Common myeloid progenitor, CD34-positive (primary cell): Measurements from ENCODE around the gene MARK3.

Experiments used
- CTCF ChIA-PET: fragments of 350-600 bp; sonication (Branson Sonifier 250); formaldehyde crosslinking; loops from one replicate; lab custom pipeline; 2021; ENCODE audit warnings: antibody characterized with exemption; lab: Charles Lee
- POLR2A ChIA-PET: fragments of 350-600 bp; sonication (Branson Sonifier 250); formaldehyde crosslinking; loops from one replicate; lab custom pipeline; 2021; ENCODE audit warnings: antibody characterized with exemption; lab: Charles Lee
- DNase-seq, 3 donors: peaks; one replicate each; pipeline versions ENCODE4 v3.0.0 to v3.0.0-alpha.2; 2013
- H3K27ac ChIP-seq, 2 experiments: 1 replicate in 1 of 2; 2 replicates in 1 of 2; pipeline ENCODE4 v1.7.0; 2013; ENCODE audit warnings: inconsistent platforms in 2 of 2, low read length in 2 of 2, mild to moderate bottlenecking in 2 of 2, low read depth in 1 of 2, moderate library complexity in 1 of 2; ENCODE audit not compliant: severe bottlenecking in 2 of 2, insufficient read depth in 1 of 2, poor library complexity in 1 of 2
- H3K27me3 ChIP-seq, 5 experiments: replicated peaks in 2 of 5; 1 replicate in 3 of 5; 2 replicates in 2 of 5; pipeline versions ENCODE4 v1.6.1 to v1.7.0; 2013; ENCODE audit warnings: low read length in 4 of 5, mild to moderate bottlenecking in 2 of 5, moderate library complexity in 2 of 5, inconsistent platforms in 1 of 5; ENCODE audit not compliant: insufficient read depth in 5 of 5, control insufficient read depth in 4 of 5
- H3K36me3 ChIP-seq, 4 experiments: 1 replicate in 2 of 4; 2 replicates in 2 of 4; pipeline versions ENCODE4 v1.6.1 to v1.7.0; 2013; ENCODE audit warnings: low read length in 3 of 4, control low read depth in 1 of 4, mild to moderate bottlenecking in 1 of 4; ENCODE audit not compliant: control insufficient read depth in 4 of 4, insufficient read depth in 4 of 4
- H3K4me1 ChIP-seq, 4 experiments: 1 replicate in 3 of 4; 2 replicates in 1 of 4; pipeline versions ENCODE4 v1.6.1 to v1.7.1; 2013; ENCODE audit warnings: low read length in 3 of 4, mild to moderate bottlenecking in 3 of 4, control low read depth in 1 of 4, inconsistent platforms in 1 of 4, moderate library complexity in 1 of 4; ENCODE audit not compliant: control insufficient read depth in 4 of 4, insufficient read depth in 4 of 4; ENCODE audit errors: control extremely low read depth in 1 of 4
- H3K4me3 ChIP-seq, 7 experiments: 1 replicate in 4 of 7; 2 replicates in 3 of 7; pipeline versions ENCODE4 v1.5.1 to v1.7.0; 2013; ENCODE audit warnings: mild to moderate bottlenecking in 7 of 7, low read length in 6 of 7, moderate library complexity in 6 of 7, inconsistent platforms in 2 of 7, low read depth in 2 of 7, control low read depth in 1 of 7; ENCODE audit not compliant: insufficient read depth in 4 of 7, control insufficient read depth in 1 of 7; ENCODE audit errors: extremely low read depth in 1 of 7
- H3K9me3 ChIP-seq, 5 experiments: 1 replicate in 4 of 5; 2 replicates in 1 of 5; pipeline versions ENCODE4 v1.6.1 to v1.7.1; 2013; ENCODE audit warnings: low read length in 4 of 5, mild to moderate bottlenecking in 2 of 5, inconsistent platforms in 1 of 5, low read depth in 1 of 5, moderate library complexity in 1 of 5; ENCODE audit not compliant: control insufficient read depth in 4 of 5, insufficient read depth in 2 of 5; ENCODE audit errors: control extremely low read depth in 1 of 5
- WGBS: methylation state at CpG from one replicate; pipeline ENCODE4 v1.1.5; 2013; ENCODE audit not compliant: insufficient coverage; 5-methylcytosine and 5-hydroxymethylcytosine counted together

The MARK3 gene

DNA sequence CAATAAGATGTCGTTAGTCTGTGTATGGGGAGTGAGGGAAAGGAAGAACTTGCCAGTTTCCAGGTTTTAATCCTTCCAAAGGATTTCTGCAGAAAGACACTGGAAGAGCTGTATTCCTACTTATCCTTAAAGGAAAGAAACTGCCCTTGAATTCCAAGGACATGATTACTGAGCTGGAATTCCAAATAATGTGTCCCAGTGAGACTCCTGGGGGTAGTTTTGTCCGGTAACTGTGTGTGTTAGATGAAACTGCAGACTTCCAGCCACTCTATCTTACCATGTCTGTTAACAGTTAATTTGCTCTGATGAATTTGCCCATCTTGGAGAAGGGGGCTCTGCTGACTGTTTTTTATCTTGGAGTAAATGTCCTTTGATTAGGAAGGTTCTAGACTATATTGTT lies 104.4 kb downstream of the MARK3 start:
- ChIA-PET POLR2A (no interaction called here), CTCF (interaction anchor here (0.8 kb wide), 1 partner anchor 12 kb away, joined by 4 read pairs; no protein-coding TSS in a partner anchor)
- DNase-seq: no peak
- Histone ChIP-seq H3K36me3 (peaks cover 22 to 62% (median 35%) of the 10 kb centered on the region in 4 experiments), H3K27me3 (no peaks in the 10 kb centered on the region), H3K9me3 (no peaks in the 10 kb centered on the region), H3K27ac (no peak overlapping the region), H3K4me3 (no peak overlapping the region), H3K4me1 (no peaks in the 10 kb centered on the region)
- 86% methylated on average over 1 of the region's 2 CpGs for WGBS

GRCh38 chr14:103491691-103492090 lies 106.5 kb downstream of the MARK3 start:
- H3K4me1 ChIP-seq: no peaks in the 10 kb centered on the region
- no peaks in the 10 kb centered on the region for H3K9me3 ChIP-seq
- DNase-seq: no peak
- peaks cover 24 to 77% (median 43%) of the 10 kb centered on the region in 4 experiments for H3K36me3 ChIP-seq
- no peak overlapping the region for H3K27ac ChIP-seq
- CTCF ChIA-PET: interaction anchor here (1.0 to 1.3 kb wide), 2 partner anchors 11 to 27 kb away, joined by 3 to 6 read pairs; no protein-coding TSS in a partner anchor
- no peaks in the 10 kb centered on the region for H3K27me3 ChIP-seq
- 90% methylated on average over 5 of the region's 10 CpGs for WGBS
- H3K4me3 ChIP-seq: no peak overlapping the region
- POLR2A ChIA-PET: no interaction called here

GRCh38 chr14:103492156-103492925 lies 107.1 kb downstream of the MARK3 start:
- ChIA-PET CTCF (interaction anchor here (1.0 to 1.5 kb wide), 3 partner anchors 8 to 27 kb away, joined by 3 to 6 read pairs (median 3); no protein-coding TSS in a partner anchor), POLR2A (interaction anchor here (0.7 kb wide), 1 partner anchor 158 kb away, joined by 8 read pairs; no protein-coding TSS in a partner anchor)
- H3K36me3 ChIP-seq: peaks cover 23 to 76% (median 41%) of the 10 kb centered on the region in 4 experiments

GRCh38 chr14:103495854-103496253 lies 110.6 kb downstream of the MARK3 start:
- ChIA-PET POLR2A (no interaction called here), CTCF (no interaction called here)
- no peak overlapping the region for H3K27ac ChIP-seq
- 88% methylated on average over 1 of the region's 2 CpGs for WGBS
- peaks cover 0 to 3% (median 0%) of the 10 kb centered on the region in 4 experiments for H3K4me1 ChIP-seq
- no peaks in the 10 kb centered on the region for H3K27me3 ChIP-seq
- peaks cover 9 to 61% (median 38%) of the 10 kb centered on the region in 4 experiments for H3K36me3 ChIP-seq
- no peak for DNase-seq
- no peaks in the 10 kb centered on the region for H3K9me3 ChIP-seq
- H3K4me3 ChIP-seq: no peak overlapping the region

More at GRCh38 chr14:103492156-103492925, 107.1 kb downstream of the MARK3 start:
- no peak for DNase-seq
- no peak overlapping the region for H3K4me3 ChIP-seq
- 98% methylated on average over 6 of the region's 6 CpGs for WGBS
- H3K27me3 ChIP-seq: no peaks in the 10 kb centered on the region
- no peaks in the 10 kb centered on the region for H3K9me3 ChIP-seq
- H3K4me1 ChIP-seq: no peaks in the 10 kb centered on the region
- no peak overlapping the region for H3K27ac ChIP-seq

GRCh38 chr14:103496776-103497175 lies 111.6 kb downstream of the MARK3 start:
- POLR2A ChIA-PET: no interaction called here
- Histone ChIP-seq H3K9me3 (no peaks in the 10 kb centered on the region), H3K4me3 (no peak overlapping the region), H3K27me3 (no peaks in the 10 kb centered on the region), H3K36me3 (peaks cover 9 to 61% (median 40%) of the 10 kb centered on the region in 4 experiments), H3K27ac (no peak overlapping the region), H3K4me1 (peaks cover 0 to 10% (median 0%) of the 10 kb centered on the region in 4 experiments)
- no peak for DNase-seq
- CTCF ChIA-PET: no interaction called here
- no CpG with 5 or more reads among the region's 1 CpG for WGBS

DNA sequence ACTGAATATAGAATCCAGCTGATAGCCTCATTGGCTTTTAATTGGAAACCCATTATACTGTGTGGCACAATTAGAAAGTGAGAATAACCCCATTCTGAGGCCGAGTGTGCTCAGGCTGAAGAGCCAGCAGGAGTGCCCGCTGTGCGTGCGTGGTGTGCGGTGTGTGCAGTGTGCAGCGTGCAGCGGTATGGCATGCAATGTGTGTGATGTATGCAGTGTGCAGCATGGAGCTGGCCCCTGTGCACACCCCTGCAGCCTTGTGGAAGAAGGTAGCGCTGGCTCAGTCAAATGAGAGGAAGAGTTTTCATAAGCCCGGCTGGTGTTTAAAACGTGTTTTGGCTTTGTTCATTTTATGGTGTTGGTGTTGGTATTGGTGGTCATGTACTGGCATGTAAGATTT lies 114.5 kb downstream of the MARK3 start:
- Histone ChIP-seq H3K4me3 (no peak overlapping the region), H3K36me3 (peaks cover 2 to 68% (median 48%) of the 10 kb centered on the region in 4 experiments), H3K4me1 (peaks cover 0 to 18% (median 3%) of the 10 kb centered on the region in 4 experiments), H3K9me3 (no peaks in the 10 kb centered on the region), H3K27me3 (no peaks in the 10 kb centered on the region), H3K27ac (no peak overlapping the region)
- ChIA-PET CTCF (interaction anchor here (0.6 to 2.4 kb wide), 15 partner anchors 10 to 145 kb away, joined by 3 to 11 read pairs (median 5); no protein-coding TSS in a partner anchor), POLR2A (no interaction called here)
- DNase-seq: no peak
- 90% methylated on average over 8 of the region's 10 CpGs for WGBS
